Kidney capillary endothelial cell (primary cell): ENCODE measurements around the gene PCSK1N.
"Not testable (repeated sequence)": the region's sequence is repeated elsewhere in the genome, so short reads cannot be mapped to it uniquely, and the experiment has no call there.

Experiments
- DNase-seq: peaks from one replicate; pipeline ENCODE4 v3.0.0-alpha.2; 2018; ENCODE audit warnings: low spot score

PCSK1N gene

GRCh38 chrX:48823053-48823452, 12.4 kb downstream of the PCSK1N start:
- DNase-seq, result no peak

GRCh38 chrX:48819394-48819793, 16.0 kb downstream of the PCSK1N start:
- DNase-seq, result not testable (repeated sequence)

GRCh38 chrX:48818866-48819265, 16.5 kb downstream of the PCSK1N start:
- DNase-seq, result no peak

GRCh38 chrX:48818098-48818497, 17.3 kb downstream of the PCSK1N start:
- DNase-seq, result no peak

- DNase-seq, result no peak
Observed at GRCh38 chrX:48816014-48816810, 19.2 kb downstream of the PCSK1N start.

- DNase-seq, result no peak
Observed at GRCh38 chrX:48815266-48815665, 20.1 kb downstream of the PCSK1N start.

GRCh38 chrX:48814722-48815121, 20.7 kb downstream of the PCSK1N start:
- DNase-seq, result no peak

GRCh38 chrX:48813644-48814043, 21.8 kb downstream of the PCSK1N start:
- DNase-seq, result no peak

- no peak for DNase-seq
Observed at GRCh38 chrX:48806081-48806480, 29.3 kb downstream of the PCSK1N start.

GRCh38 chrX:48802905-48803200, 32.6 kb downstream of the PCSK1N start:
- DNase-seq, result no peak

GRCh38 chrX:48802089-48802904, 33.1 kb downstream of the PCSK1N start:
- DNase-seq, result peak; percentile 33

GRCh38 chrX:48801280-48802088, 33.9 kb downstream of the PCSK1N start, which contains the start of gene HDAC6:
Gene HDAC6 (plus strand): TSS chrX:48802067. CDS start chrX:48802693, 626 bp downstream.
- DNase-seq, result peak; percentile 88

- DNase-seq, result peak; percentile 0
Observed at GRCh38 chrX:48800574-48801279, 34.7 kb downstream of the PCSK1N start.

GRCh38 chrX:48798318-48798717, 37.1 kb downstream of the PCSK1N start:
- no peak for DNase-seq

GRCh38 chrX:48794911-48795515, 40.4 kb downstream of the PCSK1N start:
- DNase-seq, result no peak

GRCh38 chrX:48794340-48794910, 41.0 kb downstream of the PCSK1N start:
- DNase-seq, result no peak

- DNase-seq, result no peak
Observed at GRCh38 chrX:48793935-48794334, 41.5 kb downstream of the PCSK1N start.

GRCh38 chrX:48792219-48792618, 43.2 kb downstream of the PCSK1N start:
- DNase-seq, result no peak

- no peak for DNase-seq
Observed at GRCh38 chrX:48791063-48791820, 44.2 kb downstream of the PCSK1N start.

- no peak for DNase-seq
Observed at GRCh38 chrX:48790477-48790876, 44.9 kb downstream of the PCSK1N start.
